Frontal cortex (tissue), 4 donors: ENCODE data around the gene ZNF606. TPM values are rescaled to one million over a fixed set of nuclear protein-coding genes. Genes with fewer than 3 reads are reported as not detected.
"Not testable (repeated sequence)": the region's sequence is repeated elsewhere in the genome, so short reads cannot be mapped to it uniquely, and the experiment has no call there.

ENCODE experiments used
- DNase-seq, 2 donors: peaks; one replicate each; pipeline ENCODE4 v3.0.0; 2012; ENCODE audit warnings: low spot score in 2 of 2
- FAIRE-seq: peaks from 2 replicates; lab custom pipeline; 2012; peaks lifted over from hg19 to GRCh38; lab: Jason Lieb, UNC
- total RNA-seq: library from RNA; depleted of rRNA; stranded (reverse); fragments of >200 nt; gene quantifications from one replicate; pipeline ENCODE4 v1.2.3, GENCODE V29; 2014
- donor health status: control.
- donor health status: control.
- donor health status: control.

The ZNF606 gene
- total RNA-seq, 1 donor from 2014 or later, result 65.6 TPM

- DNase-seq (no peak), FAIRE-seq (no peak)
These were observed 11.5 kb upstream of the ZNF606 start for GRCh38 chr19:58014141-58014540.

- FAIRE-seq (no peak), DNase-seq (no peak)
These were observed 7.9 kb upstream of the ZNF606 start for GRCh38 chr19:58010507-58010906.

- FAIRE-seq (no peak), DNase-seq (peak; percentile 89 to 95)
These were observed 7.2 kb upstream of the ZNF606 start for GRCh38 chr19:58009666-58010301.

- no peak for DNase-seq
- no peak for FAIRE-seq
These were observed 6.7 kb upstream of the ZNF606 start for GRCh38 chr19:58009301-58009665.

- DNase-seq, FAIRE-seq: not testable (repeated sequence)
These were observed 6.3 kb upstream of the ZNF606 start for GRCh38 chr19:58008877-58009276.

GRCh38 chr19:58007285-58007684 is 4.7 kb upstream of the ZNF606 start:
- DNase-seq, result no peak
- no peak for FAIRE-seq

GRCh38 chr19:58003174-58003828 is 681 bp upstream of the ZNF606 start:
- no peak for FAIRE-seq
- no peak for DNase-seq

GRCh38 chr19:58001895-58002369 is 688 bp downstream of the ZNF606 start:
- FAIRE-seq (no peak), DNase-seq (peak in 1 of 2 donors; percentile 25)

GRCh38 chr19:58000677-58001076 is 1.9 kb downstream of the ZNF606 start:
- no peak for DNase-seq
- no peak for FAIRE-seq

- FAIRE-seq, result no peak
- DNase-seq, result no peak
These were observed 9.8 kb downstream of the ZNF606 start for GRCh38 chr19:57992841-57993240.

- FAIRE-seq (no peak), DNase-seq (no peak)
These were observed 23.9 kb downstream of the ZNF606 start for GRCh38 chr19:57978586-57979289.

- no peak for DNase-seq
- no peak for FAIRE-seq
These were observed 28.2 kb downstream of the ZNF606 start, which contains the start of gene C19orf18 for GRCh38 chr19:57974434-57974833. TSS of gene C19orf18 (minus strand) at chr19:57974534. CDS start at chr19:57974432, 102 bp downstream.

GRCh38 chr19:57964761-57965160 is 37.9 kb downstream of the ZNF606 start:
- no peak for FAIRE-seq
- no peak for DNase-seq

GRCh38 chr19:57961785-57962184 is 40.8 kb downstream of the ZNF606 start:
- FAIRE-seq, result no peak
- DNase-seq, result no peak

- DNase-seq (no peak), FAIRE-seq (no peak)
These were observed 47.6 kb downstream of the ZNF606 start for GRCh38 chr19:57954996-57955395.

GRCh38 chr19:57949702-57950101 is 52.9 kb downstream of the ZNF606 start:
- FAIRE-seq (no peak), DNase-seq (no peak)

GRCh38 chr19:57949296-57949695 is 53.3 kb downstream of the ZNF606 start:
- DNase-seq (no peak), FAIRE-seq (no peak)

- DNase-seq (peak; percentile 91 to 96), FAIRE-seq (no peak)
These were observed 55.0 kb downstream of the ZNF606 start, which contains the start of gene ZNF256 for GRCh38 chr19:57947419-57948134. TSS of gene ZNF256 (minus strand) at chr19:57947706. CDS start at chr19:57947474, 232 bp downstream.

GRCh38 chr19:57947088-57947418 is 55.6 kb downstream of the ZNF606 start:
- DNase-seq, result no peak

GRCh38 chr19:57946316-57946715 is 56.3 kb downstream of the ZNF606 start:
- DNase-seq (no peak), FAIRE-seq (no peak)

More at GRCh38 chr19:57947088-57947418, 55.6 kb downstream of the ZNF606 start:
- no peak for FAIRE-seq
